Lower lobe of right lung (tissue), 2 donors: ENCODE measurements around the gene DEPDC5. TPM values are rescaled to one million over a fixed set of nuclear protein-coding genes. Genes with fewer than 3 reads are reported as not detected.

Experiments
- ATAC-seq, 2 donors: fragments of 200-7000 bp; cut with Tn5 transposase; one replicate each; pipeline ENCODE4 v1.9.1; 2020 to 2022; ENCODE audit warnings: mild to moderate bottlenecking in 2 of 2, moderate library complexity in 2 of 2
- DNase-seq: peaks from one replicate; pipeline ENCODE4 v3.0.0-alpha.2; 2020
- H3K27ac ChIP-seq: fragments of 200-600 bp; one replicate; pipeline ENCODE4 v1.8.0; 2022
- H3K27me3 ChIP-seq: fragments of 200-600 bp; one replicate; pipeline ENCODE4 v1.8.0; 2022; ENCODE audit warnings: low read depth
- H3K36me3 ChIP-seq: fragments of 200-600 bp; one replicate; pipeline ENCODE4 v1.8.0; 2022; ENCODE audit warnings: mild to moderate bottlenecking
- H3K4me1 ChIP-seq: fragments of 200-600 bp; one replicate; pipeline ENCODE4 v1.8.0; 2022
- H3K4me3 ChIP-seq: fragments of 200-600 bp; one replicate; pipeline ENCODE4 v1.8.0; 2022; ENCODE audit warnings: mild to moderate bottlenecking
- H3K9me3 ChIP-seq: fragments of 200-600 bp; one replicate; pipeline ENCODE4 v1.8.0; 2022
- CTCF ChIP-seq: fragments of 200-600 bp; IDR thresholded peaks from one replicate; pipeline ENCODE4 v1.8.0; 2022; ENCODE audit warnings: antibody characterized with exemption, mild to moderate bottlenecking
- intact Hi-C: fragments of 100-400 bp; cut with DNase I; formaldehyde crosslinking; loops from one replicate; pipeline ENCODE4 v1.11.0; 2022
- total RNA-seq: library from RNA; stranded (reverse); fragmentation: NEBNext Ultra II Directional; extraction: Animal tissue kit (Norgen Biotek cat#: 25700); gene quantifications from one replicate; pipeline ENCODE4 v1.2.1, GENCODE V29; 2021
- donor health status: DM: no; HTN: yes; CAD: no; lungs with severe emphysema.

DEPDC5 gene
- total RNA-seq, 1 donor from 2014 or later, result 29.0 TPM

- DNase-seq (no peak), ATAC-seq (peak; percentile 51 to 60)
- H3K9me3 ChIP-seq, result no peaks in the 10 kb centered on the region
- no peaks in the 10 kb centered on the region for H3K27me3 ChIP-seq
- H3K4me1 ChIP-seq, result peaks cover 23% of the 10 kb centered on the region
- H3K27ac ChIP-seq, result peak overlapping the region; percentile 6
- no peak overlapping the region for H3K4me3 ChIP-seq
- peaks cover 63% of the 10 kb centered on the region for H3K36me3 ChIP-seq
- intact Hi-C loops, result loop anchor here (10.0 kb wide), 1 partner anchor 73 kb away; the partner anchor contains the start of gene YWHAH
- no peak for TF ChIP-seq CTCF
These were observed 117.7 kb downstream of the DEPDC5 start for GRCh38 chr22:31871480-31871879.

- H3K4me1 ChIP-seq, result peaks cover 23% of the 10 kb centered on the region
- ATAC-seq (peak in 1 of 2 donors; percentile 36), DNase-seq (no peak)
- no peaks in the 10 kb centered on the region for H3K27me3 ChIP-seq
- H3K4me3 ChIP-seq, result no peak overlapping the region
- no peak overlapping the region for H3K27ac ChIP-seq
- peaks cover 70% of the 10 kb centered on the region for H3K36me3 ChIP-seq
- H3K9me3 ChIP-seq, result no peaks in the 10 kb centered on the region
- TF ChIP-seq CTCF, result peak; percentile 17
- intact Hi-C loops, result loop anchor here (10.0 kb wide), 1 partner anchor 73 kb away; the partner anchor contains the start of gene YWHAH
These were observed 118.4 kb downstream of the DEPDC5 start for GRCh38 chr22:31872209-31872608.

- Histone ChIP-seq H3K9me3 (no peaks in the 10 kb centered on the region), H3K27me3 (no peaks in the 10 kb centered on the region), H3K4me1 (peaks cover 23% of the 10 kb centered on the region), H3K27ac (no peak overlapping the region), H3K36me3 (peaks cover 69% of the 10 kb centered on the region), H3K4me3 (no peak overlapping the region)
- no peak for TF ChIP-seq CTCF
- intact Hi-C loops, result loop anchor here (10.0 kb wide), 1 partner anchor 70 kb away; the partner anchor contains the start of gene YWHAH
- DNase-seq (no peak), ATAC-seq (no peak)
These were observed 121.0 kb downstream of the DEPDC5 start for GRCh38 chr22:31874821-31875220.

GRCh38 chr22:31876156-31876920 is 122.5 kb downstream of the DEPDC5 start:
- Histone ChIP-seq H3K27ac (no peak overlapping the region), H3K4me3 (no peak overlapping the region), H3K4me1 (peaks cover 13% of the 10 kb centered on the region), H3K36me3 (peaks cover 63% of the 10 kb centered on the region), H3K27me3 (no peaks in the 10 kb centered on the region), H3K9me3 (no peaks in the 10 kb centered on the region)
- intact Hi-C loops, result loop anchor here (10.0 kb wide), 1 partner anchor 68 kb away; the partner anchor contains the start of gene YWHAH
- ATAC-seq, result no peak
- no peak for TF ChIP-seq CTCF
- no peak for DNase-seq

GRCh38 chr22:31879585-31879984 is 125.8 kb downstream of the DEPDC5 start:
- DNase-seq, result no peak
- peaks cover 49% of the 10 kb centered on the region for H3K36me3 ChIP-seq
- H3K27me3 ChIP-seq, result no peaks in the 10 kb centered on the region
- H3K4me1 ChIP-seq, result no peaks in the 10 kb centered on the region
- no peak for ATAC-seq
- no peaks in the 10 kb centered on the region for H3K9me3 ChIP-seq
- no peak overlapping the region for H3K27ac ChIP-seq
- no peak overlapping the region for H3K4me3 ChIP-seq
- no peak for TF ChIP-seq CTCF
- intact Hi-C loops, result loop anchor here (10.0 kb wide), 1 partner anchor 65 kb away; the partner anchor contains the start of gene YWHAH
